HS-5 (cell line): ENCODE data around the gene KCNK10.
A peak's percentile ranks its signal among the peaks of the same experiment; 100 is the strongest.
"Not testable (repeated sequence)": the region's sequence is repeated elsewhere in the genome, so short reads cannot be mapped to it uniquely, and the experiment has no call there.

Source experiments
- DNase-seq: peaks from one replicate; pipeline ENCODE4 v3.0.0-alpha.2; 2012; ENCODE audit warnings: low read depth

The KCNK10 gene

DNA sequence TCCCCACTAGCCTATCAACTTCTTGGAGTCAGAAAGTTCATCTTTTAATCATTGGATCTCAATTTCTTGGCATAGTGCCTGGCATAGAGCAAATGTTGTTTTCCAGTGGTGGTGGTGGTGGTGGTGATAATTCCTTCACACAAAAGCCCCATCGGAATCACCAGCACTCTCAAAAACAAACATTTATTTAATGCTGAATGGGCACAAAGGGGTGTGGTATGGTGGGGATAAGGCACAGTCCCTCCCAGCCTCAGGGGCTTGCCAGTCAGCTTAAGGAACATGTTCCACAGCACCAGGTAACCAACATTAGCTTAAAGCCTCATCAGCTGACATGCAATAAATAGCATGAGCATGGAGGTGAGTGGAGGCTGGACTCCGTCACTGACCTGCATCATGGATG lies 56.6 kb downstream of the KCNK10 start:
- no peak for DNase-seq

DNA sequence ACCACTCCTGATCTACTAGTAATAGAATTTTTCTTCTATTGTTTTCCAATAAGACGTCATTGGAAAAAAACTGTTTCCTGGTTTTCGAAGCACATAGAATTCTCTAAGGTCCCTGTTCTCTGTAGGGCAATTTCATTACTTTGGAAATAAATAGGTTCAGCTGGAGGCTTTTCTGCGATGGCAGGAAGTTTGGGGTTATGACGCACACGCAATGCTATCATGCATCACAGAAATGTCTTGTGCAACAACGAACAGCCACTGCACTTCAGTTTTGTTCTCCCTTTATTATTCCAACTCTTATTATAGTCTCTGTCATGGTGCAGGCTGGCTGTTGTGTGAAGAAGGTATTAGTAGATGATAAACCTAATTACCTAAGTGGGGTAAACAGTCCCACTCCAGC lies 59.0 kb downstream of the KCNK10 start:
- no peak for DNase-seq

DNA sequence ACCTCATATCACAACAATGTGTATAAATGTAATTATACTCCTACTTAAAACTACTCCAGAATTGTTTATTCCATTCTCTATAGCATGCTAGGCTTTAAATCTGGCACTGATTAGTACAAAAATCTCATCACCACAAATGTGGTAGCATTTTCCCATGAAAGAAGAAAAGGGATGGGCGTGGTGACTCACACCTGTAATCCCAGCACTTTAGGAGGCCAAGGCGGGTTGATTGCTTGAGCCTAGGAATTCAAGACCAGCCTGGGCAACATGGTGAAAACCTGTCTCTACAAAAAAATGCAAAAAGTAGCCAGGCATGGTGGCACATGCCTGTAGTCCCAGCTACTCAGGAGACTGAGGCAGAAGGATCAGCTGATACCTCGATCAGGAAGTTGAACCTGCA lies 61.8 kb downstream of the KCNK10 start:
- not testable (repeated sequence) for DNase-seq

DNA sequence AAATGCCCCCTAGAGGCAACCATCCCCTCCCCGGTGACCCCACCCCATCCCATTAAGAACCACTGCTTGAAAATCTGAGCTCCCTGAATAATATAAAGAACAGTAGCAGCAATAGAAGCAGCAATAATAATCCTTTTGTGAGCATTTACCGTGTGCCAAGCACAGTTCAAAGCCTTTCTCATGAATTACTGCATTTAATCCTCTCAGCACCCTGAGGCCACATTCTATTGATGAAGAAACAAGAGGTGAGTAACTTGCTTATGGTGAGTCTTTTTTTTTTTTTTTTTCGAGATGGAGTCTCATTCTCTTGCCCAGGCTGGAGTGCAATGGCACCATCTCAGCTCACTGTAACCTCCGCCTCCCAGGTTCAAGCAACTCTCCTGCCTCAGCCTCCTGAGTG lies 65.0 kb downstream of the KCNK10 start:
- DNase-seq: no peak

DNA sequence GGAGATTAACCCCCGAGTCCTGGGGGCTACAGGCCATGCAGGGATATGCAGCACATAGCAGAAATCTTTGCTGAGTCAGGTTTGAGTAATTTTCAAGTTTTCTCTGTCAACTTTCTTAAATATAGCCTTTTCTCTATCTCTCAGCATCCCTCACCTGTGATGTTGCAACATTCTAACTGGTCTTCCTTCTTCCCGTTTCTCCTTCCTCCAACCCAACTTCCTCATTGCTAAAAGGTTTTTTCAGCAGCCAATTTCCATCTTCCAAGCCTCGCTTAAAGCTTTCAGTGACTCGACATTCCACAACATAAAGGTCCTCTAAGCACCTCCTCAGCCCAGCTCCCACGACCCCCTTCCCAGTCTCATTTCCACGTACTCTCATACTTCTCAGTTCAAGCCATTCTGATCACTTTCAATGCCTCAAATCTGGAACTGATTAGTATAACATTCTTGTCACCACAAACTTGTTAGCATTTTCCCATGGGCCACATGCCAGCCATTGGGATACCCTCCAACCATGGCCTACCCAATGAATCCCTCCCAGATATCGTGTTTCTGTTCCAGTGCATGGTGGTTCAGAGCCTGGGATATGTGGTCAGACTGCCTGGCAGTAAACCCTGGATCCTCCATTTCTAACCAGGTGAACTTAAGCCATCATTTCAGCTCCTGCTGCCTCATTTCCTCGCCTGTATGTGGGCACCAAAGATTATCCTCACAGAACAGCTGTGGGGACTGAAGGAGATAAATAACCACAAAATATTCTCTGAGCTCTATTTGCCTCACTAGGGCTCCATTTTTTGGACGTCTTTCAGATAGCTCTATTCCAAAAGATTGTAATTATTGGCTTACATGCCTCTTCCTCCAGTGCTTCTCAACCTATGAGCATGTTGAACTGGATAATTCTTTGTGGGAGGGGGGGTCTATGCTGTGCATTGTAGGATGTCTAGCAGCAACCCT lies 65.8 kb downstream of the KCNK10 start:
- no peak for DNase-seq

DNA sequence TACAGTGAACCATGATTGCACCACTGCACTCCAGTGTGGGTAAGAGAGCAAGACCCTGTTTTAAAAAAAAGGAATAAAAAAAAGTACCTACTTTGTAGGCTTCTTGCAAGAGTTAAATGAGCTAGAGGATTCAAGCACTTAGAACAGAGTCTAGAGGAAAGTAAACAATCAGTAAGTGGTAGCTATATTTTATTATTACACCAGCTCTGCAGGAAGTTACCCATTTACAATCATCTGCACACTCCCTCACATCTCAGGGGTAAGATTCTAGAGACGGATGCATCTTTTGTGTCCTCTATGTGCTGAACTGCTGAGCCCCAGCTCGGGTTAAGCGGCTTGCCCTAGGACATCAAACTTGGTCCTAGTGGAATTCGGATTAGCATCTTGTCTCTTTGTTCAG lies 67.3 kb downstream of the KCNK10 start:
- no peak for DNase-seq

DNA sequence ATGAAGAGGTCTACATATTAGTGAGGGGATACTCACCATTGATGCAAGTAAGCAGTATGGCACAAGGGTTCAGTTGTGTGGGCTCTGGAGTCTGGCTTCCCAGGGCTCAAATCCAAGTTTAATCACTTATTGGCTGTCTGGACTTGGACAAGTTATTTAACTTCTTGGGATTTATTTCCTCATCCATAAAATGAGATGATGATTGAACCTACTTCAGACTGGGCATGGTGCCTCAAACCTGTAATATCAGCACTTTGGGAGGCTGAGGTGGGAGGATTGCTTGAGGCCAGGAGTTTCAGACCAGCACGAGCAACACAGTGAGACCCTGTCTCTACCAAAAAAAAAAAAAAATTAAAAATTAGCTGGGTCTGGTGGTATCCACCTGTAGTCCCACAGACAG lies 67.9 kb downstream of the KCNK10 start:
- no peak for DNase-seq

DNA sequence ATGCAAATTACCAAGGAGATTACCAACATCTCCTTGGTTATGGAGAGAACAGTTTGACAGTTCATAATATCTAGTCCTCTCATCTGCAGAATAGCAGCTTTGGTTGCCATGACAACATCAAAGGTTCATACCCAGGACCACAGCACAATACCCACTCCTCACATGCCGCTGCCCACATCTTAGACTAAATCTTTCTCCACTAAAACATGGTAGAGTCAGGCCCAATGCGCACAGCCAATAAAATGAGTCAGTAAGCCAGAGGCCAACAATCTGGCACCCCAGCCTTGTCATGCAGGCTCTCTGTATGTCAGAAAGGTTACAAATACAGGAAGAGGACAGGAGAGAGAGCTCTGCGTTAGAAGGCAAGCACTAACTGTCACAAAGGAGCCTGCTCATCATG lies 70.6 kb downstream of the KCNK10 start:
- no peak for DNase-seq

DNA sequence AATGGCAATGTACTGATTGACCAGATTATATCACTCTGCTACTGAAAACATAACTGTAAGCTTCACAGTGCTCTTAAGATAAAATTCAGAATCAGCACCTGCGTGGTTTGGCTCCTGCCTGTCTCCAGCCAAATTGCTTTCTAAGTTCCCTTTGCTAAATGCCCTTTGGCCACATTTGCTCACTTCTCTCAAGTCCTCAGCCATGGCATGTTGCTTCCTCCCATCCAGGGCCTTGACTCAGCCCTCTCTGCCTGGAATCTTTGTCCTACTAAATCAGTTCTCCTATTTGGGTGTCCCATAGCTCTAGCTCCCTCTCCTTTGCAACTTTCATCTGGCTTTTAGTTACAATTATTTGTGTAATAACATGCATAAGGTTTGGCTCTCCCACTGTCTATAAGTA lies 71.4 kb downstream of the KCNK10 start:
- no peak for DNase-seq

DNA sequence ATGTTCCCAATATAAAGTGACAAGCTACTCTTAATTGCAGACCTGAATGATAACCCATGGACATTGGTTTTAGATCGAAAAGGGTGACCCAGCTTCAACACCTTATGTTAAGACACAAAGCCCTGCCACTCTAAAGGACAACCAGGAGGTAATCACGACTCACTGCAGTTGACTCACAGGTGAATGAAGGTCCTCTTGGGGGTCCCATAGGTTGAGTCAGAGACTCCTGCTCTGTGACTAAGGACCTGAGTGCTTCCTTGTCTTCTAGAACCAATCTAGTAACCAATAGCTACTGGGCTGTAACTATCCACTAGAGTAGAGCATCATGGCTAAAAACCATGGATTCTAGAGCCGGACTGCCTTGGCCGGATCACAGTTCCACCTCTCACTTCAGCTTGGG lies 73.8 kb downstream of the KCNK10 start:
- DNase-seq: no peak

DNA sequence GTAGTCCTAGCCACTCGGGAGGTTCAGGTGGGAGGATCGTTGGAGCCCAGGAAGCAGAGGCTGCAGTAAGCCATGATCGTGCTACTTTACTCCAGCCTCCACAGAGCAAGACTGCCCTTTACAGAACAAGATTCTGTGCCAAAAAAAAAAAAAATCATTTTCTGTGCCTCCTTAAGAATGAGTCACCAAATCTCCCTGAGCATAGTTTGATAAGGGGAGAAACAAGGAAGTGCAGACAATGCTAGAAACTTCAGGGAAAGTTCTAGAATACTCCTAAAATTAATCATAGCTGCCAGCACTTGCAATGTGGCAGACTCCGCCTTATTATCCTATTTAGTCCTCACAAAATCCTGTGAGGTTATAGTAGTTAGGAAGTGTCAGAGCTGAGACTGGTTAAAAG lies 74.5 kb downstream of the KCNK10 start:
- no peak for DNase-seq

DNA sequence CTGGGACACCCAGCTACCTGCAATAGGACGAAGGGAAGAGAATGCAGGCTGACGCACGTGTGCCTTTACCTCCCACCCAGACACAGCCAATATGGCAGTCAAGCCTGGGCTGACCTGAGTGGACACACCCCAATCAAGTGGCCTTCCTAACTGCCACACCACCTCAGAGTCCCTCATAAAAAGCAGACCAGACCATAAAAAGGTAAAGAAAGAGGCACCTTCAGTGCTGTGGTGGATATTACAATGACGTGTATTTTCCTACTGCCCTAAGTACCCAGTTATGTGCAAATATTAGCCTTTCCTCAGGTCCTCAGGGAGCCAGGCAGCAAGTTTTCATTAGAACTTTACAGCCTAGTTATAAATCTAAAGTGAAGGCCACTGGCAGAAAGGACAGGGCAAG lies 75.8 kb downstream of the KCNK10 start:
- no peak for DNase-seq

DNA sequence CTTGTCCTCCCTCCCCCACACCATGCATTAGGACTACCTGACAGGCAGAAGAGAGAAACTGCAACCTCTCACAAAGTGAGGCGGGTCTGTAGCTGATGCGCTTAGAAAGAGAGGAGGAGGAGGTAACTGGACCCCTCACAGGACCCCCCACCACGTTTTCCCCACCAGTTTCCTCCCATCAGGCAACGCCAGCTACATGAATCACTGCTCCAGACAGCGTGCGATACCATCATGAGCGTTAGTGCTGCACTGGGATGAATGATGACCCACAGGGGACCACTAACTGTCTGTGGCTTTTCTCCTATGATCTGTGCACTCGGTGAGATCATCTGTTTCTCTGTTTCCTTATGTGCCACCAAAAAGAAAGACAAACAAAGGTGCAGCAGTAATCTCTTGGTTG lies 77.7 kb downstream of the KCNK10 start:
- DNase-seq: no peak

DNA sequence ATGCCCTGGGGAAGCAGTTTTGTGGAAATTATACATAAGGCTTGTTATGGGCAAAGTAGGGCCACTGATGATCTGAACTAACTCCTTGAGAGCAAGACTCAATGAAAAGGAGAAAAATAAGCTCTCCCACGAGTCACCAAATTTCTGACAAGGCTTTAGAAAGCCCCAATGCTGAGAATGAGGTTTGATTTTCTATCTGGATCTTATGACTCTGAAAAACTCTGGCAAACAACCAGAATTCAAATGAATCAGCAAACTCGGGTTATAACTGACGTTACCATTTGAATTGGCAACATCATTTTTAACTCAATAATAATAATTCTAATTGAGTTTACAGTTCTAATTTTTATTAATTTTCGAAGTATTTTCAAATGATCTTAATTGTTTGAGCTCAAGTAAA lies 79.1 kb downstream of the KCNK10 start:
- no peak for DNase-seq

DNA sequence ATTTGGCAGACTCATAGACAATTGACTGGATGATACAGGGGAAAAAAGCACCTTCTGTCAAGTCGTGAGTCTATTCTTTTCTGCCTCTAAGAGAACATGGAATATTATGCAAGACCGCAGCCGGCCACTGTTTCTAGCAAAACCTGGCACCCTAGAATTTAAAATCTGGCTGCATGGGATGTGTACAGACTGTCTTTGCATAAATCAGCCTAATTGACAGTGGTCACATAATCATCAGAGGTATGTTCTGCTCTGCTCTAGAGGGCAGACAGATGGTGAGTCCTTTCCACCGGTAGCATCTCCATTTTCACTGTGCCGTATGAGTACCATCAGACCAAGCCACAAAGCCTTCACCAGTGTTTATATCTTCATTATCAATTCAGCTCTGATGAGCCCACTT lies 80.6 kb downstream of the KCNK10 start:
- DNase-seq: no peak

DNA sequence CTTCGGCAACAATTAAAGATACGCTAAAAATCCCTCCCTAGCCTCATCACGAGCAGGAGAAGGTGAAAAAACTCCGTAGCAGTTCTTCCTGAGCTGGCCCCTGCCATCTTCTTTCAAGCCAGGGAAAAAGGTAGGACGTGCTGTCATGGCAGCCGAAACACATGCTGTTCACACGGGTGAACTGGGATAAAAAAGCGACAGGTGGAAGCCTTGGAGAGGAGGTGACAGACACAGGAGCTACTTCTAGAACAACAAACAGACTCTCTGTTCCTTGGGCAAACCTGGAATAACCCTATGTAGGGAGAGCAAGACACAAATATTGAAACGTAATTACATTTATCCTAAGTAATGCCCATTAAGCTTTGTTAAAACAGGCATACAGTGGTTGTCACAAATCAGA lies 81.3 kb downstream of the KCNK10 start:
- DNase-seq: no peak

DNA sequence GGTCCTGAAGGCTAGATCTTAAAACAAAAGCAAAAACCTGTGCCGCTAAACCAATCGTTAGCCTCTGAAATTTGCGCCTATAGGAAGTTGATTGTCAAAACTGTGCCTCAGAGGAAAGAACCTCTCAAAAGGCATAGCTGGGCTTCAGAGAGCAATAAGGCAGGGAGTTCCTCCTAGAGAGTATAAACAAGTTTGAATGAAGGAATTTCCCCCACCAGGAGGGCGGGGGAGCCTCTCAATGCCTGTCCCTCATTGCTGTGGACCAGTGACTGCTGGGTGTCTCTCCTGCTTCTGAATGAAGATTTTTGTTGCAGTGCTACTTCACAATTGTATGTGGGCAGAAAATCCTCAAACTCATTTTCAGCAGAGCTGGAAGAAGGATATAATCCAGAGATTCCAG lies 88.6 kb downstream of the KCNK10 start:
- DNase-seq: no peak

DNA sequence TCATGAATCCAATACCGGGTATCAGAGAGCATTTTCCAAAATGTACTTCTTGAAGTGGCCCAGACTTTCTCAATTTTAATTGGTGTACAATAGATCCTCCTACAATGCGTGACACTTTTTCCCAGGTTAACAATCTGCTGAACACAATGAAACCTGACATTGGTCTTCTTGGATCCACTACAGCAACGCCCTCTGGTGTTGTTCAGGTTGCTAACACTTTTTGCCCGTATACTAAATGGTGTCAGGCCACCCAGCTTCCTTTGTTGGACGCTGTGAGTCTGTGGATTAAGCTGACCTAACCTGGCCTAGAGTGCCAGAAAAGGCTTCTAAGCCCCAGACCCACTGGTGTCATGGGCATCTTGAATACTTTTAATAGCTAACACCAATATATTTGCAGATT lies 89.2 kb downstream of the KCNK10 start:
- no peak for DNase-seq

DNA sequence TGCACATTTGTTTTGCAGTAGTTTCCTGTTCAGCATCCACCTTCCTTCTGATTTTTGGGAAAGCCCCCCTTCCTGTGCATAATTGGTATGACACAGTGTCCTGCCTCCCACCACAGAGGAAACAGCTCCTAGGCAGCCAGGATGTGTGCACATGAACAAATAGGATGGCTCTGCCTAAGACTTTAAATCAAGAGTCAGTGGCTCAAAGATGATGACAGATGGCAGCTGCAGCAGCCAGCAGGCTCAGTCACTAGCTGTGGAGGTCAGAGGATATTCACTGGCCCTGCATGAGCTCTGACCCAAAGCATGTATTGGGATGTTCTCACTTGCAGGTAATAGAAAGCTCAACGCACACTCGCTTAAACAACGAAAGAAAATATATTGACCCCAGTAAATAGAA lies 90.3 kb downstream of the KCNK10 start:
- no peak for DNase-seq

DNA sequence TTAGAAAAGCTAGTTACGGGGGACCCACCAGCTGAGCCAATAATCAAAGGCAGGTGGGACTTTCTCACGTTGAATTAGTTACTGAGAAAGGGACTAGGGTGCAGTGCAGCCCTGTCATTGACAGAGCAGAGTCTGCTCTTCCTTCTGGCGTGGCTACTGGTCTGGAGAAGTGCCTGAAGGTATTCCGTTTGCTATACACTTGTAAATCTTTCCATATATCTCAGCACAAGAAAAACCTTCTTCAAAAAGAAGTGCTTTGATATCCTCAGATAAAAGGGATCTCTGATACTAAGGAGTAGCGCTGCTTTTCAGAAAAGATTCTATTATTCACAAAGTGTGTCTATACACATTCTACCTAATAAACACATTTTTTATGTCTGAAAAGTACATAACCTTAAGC lies 91.5 kb downstream of the KCNK10 start:
- DNase-seq: no peak

DNA sequence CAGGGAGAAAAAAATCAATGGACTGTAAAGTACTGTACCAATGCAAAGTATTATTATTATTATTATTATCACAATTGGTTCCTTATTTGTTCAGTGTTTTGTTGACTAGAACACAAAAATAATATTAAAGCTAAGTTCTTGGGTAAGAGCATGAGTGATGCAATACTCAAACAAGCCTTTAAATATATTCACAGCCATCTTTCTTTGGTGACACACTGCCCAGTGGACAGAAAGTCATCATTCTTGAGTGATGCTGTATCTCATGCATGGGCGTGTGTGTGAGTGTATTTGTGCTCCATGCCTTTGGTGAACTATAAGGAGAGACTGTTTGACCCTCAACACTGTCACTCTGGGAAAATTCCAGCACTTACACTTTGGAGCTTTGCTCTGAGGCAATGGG lies 93.6 kb downstream of the KCNK10 start:
- no peak for DNase-seq

DNA sequence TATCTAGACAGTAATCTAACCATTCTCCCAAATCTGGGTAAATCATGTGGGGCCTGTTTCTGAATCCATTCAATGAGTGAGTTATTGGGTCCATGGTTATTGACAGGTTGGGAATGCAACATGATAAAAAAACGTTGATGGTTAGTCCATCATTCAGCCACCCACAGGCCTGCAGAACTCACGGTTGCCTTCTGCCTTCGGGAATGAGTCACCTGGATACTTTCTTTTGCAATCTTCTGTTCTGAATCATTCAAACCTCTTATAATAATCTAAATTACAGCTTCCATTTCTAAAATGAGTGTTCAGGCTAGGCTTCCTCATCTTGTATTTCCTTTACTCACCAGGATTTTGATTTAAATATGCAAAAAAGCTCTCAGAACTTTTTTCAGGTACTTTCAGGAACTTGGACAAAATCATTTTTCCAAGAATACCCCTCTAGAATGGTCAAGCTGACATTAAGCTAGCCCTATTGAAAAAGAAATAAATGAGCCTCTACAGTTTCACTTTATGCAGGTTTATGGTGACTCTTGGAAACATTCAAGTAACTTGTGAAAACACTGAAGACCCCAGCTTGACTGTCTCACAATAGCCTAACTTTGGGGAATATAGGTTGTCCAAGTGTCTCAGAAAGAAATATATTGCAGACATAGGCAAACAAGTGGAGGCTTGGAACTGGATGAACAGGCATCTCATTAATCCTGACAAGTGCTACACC lies 94.4 kb downstream of the KCNK10 start:
- peak; percentile 2 for DNase-seq

DNA sequence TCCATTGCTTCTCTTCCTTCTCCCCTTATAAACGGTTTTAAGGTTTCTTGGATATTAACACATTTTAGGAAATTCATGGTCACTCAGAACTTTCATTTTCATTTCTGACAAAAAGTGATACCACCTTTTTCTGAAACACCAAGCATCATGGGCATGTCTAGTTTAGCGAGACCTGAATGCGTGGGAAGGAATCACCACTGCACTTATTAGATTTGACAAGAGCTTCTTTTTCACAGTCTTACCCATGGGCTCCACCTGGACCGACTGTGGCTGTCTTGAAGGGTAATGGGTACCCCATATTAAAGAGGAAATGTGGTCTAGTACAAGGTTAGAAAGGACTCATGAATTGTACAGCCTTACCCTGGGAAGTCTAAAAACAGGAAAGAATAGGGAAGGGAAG lies 95.4 kb downstream of the KCNK10 start:
- no peak for DNase-seq

DNA sequence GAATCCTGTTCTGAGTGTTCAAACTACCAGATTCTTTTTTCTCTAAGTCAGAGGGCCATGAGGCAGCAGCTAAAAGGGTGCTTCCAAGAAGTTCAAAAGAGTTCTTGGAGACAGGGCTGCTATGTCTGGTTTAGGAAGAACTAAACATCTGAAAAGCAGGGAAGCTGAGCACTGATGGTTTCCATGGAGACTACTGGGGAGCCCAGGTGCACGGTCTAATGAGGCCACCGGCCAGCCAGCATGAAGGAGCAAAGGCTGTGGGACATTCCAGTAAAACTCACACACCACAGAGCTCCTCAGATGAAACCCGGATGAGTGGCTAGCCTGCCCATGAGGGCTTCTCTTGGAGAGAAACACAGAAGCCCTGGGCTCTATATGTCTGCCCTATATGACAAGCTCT lies 97.3 kb downstream of the KCNK10 start:
- DNase-seq: no peak
